K562 (cell line): ENCODE data around the gene IFNA5. TPM values are rescaled to one million over a fixed set of nuclear protein-coding genes. Genes with fewer than 3 reads are reported as not detected.

Source experiments
- ATAC-seq: fragments of 200-7000 bp; cut with Tn5 transposase; 3 replicates; pipeline ENCODE4 v1.9.1; 2020; ENCODE audit warnings: moderate library complexity
- BruUV-seq: library from RNA; stranded (reverse); fragments of 400-500 nt; replicated peaks from 2 replicates; lab custom pipeline; 2021; lab: Mats Ljungman, UMichigan
- CTCF ChIA-PET: fragments of 300-600 bp; formaldehyde crosslinking; extraction: SDS; loops from one replicate; lab custom pipeline; 2021; ENCODE audit warnings: low intra/inter-chr PET ratio; lab: Yijun Ruan, JAX
- POLR2A ChIA-PET: fragments of 300-600, 350-650 bp; sonication (Branson Sonifier 250); formaldehyde crosslinking; extraction: SDS; loops from one replicate; lab custom pipeline; 2021; ENCODE audit warnings: antibody characterized with exemption, inconsistent platforms; lab: Yijun Ruan, JAX
- DNase-seq, 4 experiments: peaks; one replicate each; pipeline versions ENCODE4 v3.0.0 to v3.0.0-alpha.2; 2011 to 2018; ENCODE audit warnings: low spot score in 3 of 4, mixed read lengths in 3 of 4; ENCODE audit errors: extremely low read depth in 1 of 4
- FAIRE-seq: peaks from 2 replicates; lab custom pipeline; 2011; peaks lifted over from hg19 to GRCh38; lab: Jason Lieb, UNC
- H2AFZ ChIP-seq: 2 replicates; pipeline ENCODE4 v1.6.0; 2011; ENCODE audit warnings: low read depth, low read length, control low read depth, inconsistent platforms
- H3K27ac ChIP-seq: fragments of 200-600 bp; 3 replicates; pipeline ENCODE4 v1.8.0; 2011; ENCODE audit warnings: low read depth, mild to moderate bottlenecking, control low read depth, inconsistent platforms, low read length, moderate library complexity, mixed read lengths; ENCODE audit errors: extremely low read depth
- H3K27me3 ChIP-seq, 2 experiments: fragments of 300-600 bp in 1 of 2; 2 replicates in 1 of 2; 3 replicates in 1 of 2; pipeline versions ENCODE4 v1.6.0 to v1.8.0; 2011; ENCODE audit warnings: inconsistent platforms in 2 of 2, low read length in 2 of 2, mild to moderate bottlenecking in 1 of 2, mixed read lengths in 1 of 2, moderate library complexity in 1 of 2; ENCODE audit not compliant: control insufficient read depth in 2 of 2, insufficient read depth in 2 of 2
- H3K36me3 ChIP-seq: fragments of 300-600 bp; 3 replicates; pipeline ENCODE4 v1.8.0; 2011; ENCODE audit warnings: mild to moderate bottlenecking, low read length, inconsistent platforms; ENCODE audit not compliant: control insufficient read depth, insufficient read depth
- H3K4me1 ChIP-seq, 2 experiments: fragments of 200-600 bp in 1 of 2; replicated peaks in 1 of 2; 2 replicates in 1 of 2; 3 replicates in 1 of 2; pipeline versions ENCODE4 v1.5.1 to v1.8.0; 2011; ENCODE audit warnings: inconsistent platforms in 2 of 2, low read length in 2 of 2, mild to moderate bottlenecking in 1 of 2, mixed read lengths in 1 of 2, moderate library complexity in 1 of 2; ENCODE audit not compliant: control insufficient read depth in 2 of 2, insufficient read depth in 2 of 2
- H3K4me2 ChIP-seq: 2 replicates; pipeline ENCODE4 v1.6.1; 2011; ENCODE audit warnings: low read length, control low read depth, inconsistent platforms, mixed read lengths; ENCODE audit not compliant: insufficient read depth
- H3K4me3 ChIP-seq: fragments of 200-600 bp; sonication (generic), shearing (Covaris generic); 2 replicates; pipeline ENCODE4 v1.5.1; 2016; ENCODE audit warnings: control low read depth, inconsistent platforms
- H3K79me2 ChIP-seq: fragments of 200-600 bp; 3 replicates; pipeline ENCODE4 v1.8.0; 2011; ENCODE audit warnings: low read length, inconsistent platforms; ENCODE audit not compliant: control insufficient read depth, insufficient read depth
- H3K9ac ChIP-seq, 2 experiments: 2 replicates each; pipeline versions ENCODE4 v1.6.0 to v1.6.1; 2011; ENCODE audit warnings: low read depth in 2 of 2, low read length in 2 of 2, control low read depth in 1 of 2, inconsistent platforms in 1 of 2, mild to moderate bottlenecking in 1 of 2, mixed read lengths in 1 of 2; ENCODE audit not compliant: insufficient read depth in 1 of 2
- H3K9me1 ChIP-seq: one replicate; pipeline ENCODE4 v1.6.0; 2011; ENCODE audit warnings: inconsistent platforms, mild to moderate bottlenecking, low read length, moderate library complexity; ENCODE audit not compliant: control insufficient read depth, insufficient read depth
- H3K9me3 ChIP-seq: replicated peaks from 2 replicates; pipeline ENCODE4 v1.5.1; 2011; ENCODE audit warnings: low read depth, low read length, inconsistent platforms; ENCODE audit not compliant: control insufficient read depth, insufficient read depth
- H4K20me1 ChIP-seq: replicated peaks from 2 replicates; pipeline ENCODE4 v1.6.1; 2011; ENCODE audit warnings: low read length, inconsistent platforms, mixed read lengths; ENCODE audit not compliant: control insufficient read depth, insufficient read depth
- CBX5 ChIP-seq: IDR thresholded peaks from 2 replicates; pipeline ENCODE4 v1.6.1; 2014; ENCODE audit warnings: low read depth, borderline replicate concordance
- NR2C2 ChIP-seq, 2 experiments: fragments of 200-800 bp in 1 of 2; sonication (Bioruptor generic) in 1 of 2; sonication (generic) in 1 of 2; formaldehyde crosslinking in 1 of 2; IDR thresholded peaks; 2 replicates each; pipeline versions ENCODE4 v1.6.1 to v1.8.0; 2016 to 2022; ENCODE audit warnings: mild to moderate bottlenecking in 1 of 2, missing compliant biosample characterization in 1 of 2, missing genetic modification characterization in 1 of 2, missing genetic modification reagents in 1 of 2
- RFX1 ChIP-seq: fragments of 450-650 bp; IDR thresholded peaks from 2 replicates; pipeline ENCODE4 v1.6.1; 2016; ENCODE audit warnings: mild to moderate bottlenecking, moderate library complexity
- TCFL5 ChIP-seq: fragments of 250-450 bp; sonication (Bioruptor Pico); conservative IDR thresholded peaks from 2 replicates; pipeline ENCODE4 v1.6.1; 2021; ENCODE audit warnings: mild to moderate bottlenecking, moderate library complexity, matching md5 sums
- ZFP30 ChIP-seq: fragments of 250-450 bp; sonication (Bioruptor Pico); IDR thresholded peaks from 2 replicates; pipeline ENCODE4 v1.8.0; 2022; ENCODE audit warnings: moderate library complexity, mild to moderate bottlenecking, inconsistent platforms, borderline replicate concordance
- ZNF253 ChIP-seq: fragments of 250-450 bp; sonication (Bioruptor Pico); conservative IDR thresholded peaks from 2 replicates; pipeline ENCODE4 v1.6.1; 2021; ENCODE audit warnings: mild to moderate bottlenecking
- ZNF408 ChIP-seq: fragments of 250-450 bp; sonication (Bioruptor Pico); IDR thresholded peaks from 2 replicates; pipeline ENCODE4 v1.4.0; 2020; ENCODE audit warnings: low read depth, mild to moderate bottlenecking, moderate library complexity
- WGBS: fragments of 100-300 bp; shearing (Covaris generic); methylation state at CpG from one replicate; pipeline ENCODE4 v1.1.6; 2016; ENCODE audit warnings: low coverage, mixed read lengths; ENCODE audit not compliant: insufficient coverage; ENCODE audit errors: missing lambda C conversion rate; 5-methylcytosine and 5-hydroxymethylcytosine counted together
- in situ Hi-C: fragments of 300-500 bp; cut with MboI; formaldehyde crosslinking; loops from 4 replicates; pipeline ENCODE4 v1.15.0; 2018; ENCODE audit warnings: inconsistent platforms, mixed read lengths
- intact Hi-C: fragments of 100-400 bp; cut with micrococcal nuclease; formaldehyde crosslinking; loops from 2 replicates; pipeline ENCODE4 v1.14.2; 2022
- polyA plus RNA-seq, 8 experiments: library from polyadenylated mRNA; depleted of rRNA in 4 of 8; stranded (reverse) in 5 of 8; unstranded in 3 of 8; fragments of >200 nt; fragmentation: Nextera tagmentation in 2 of 8; fragmentation: Illumina TruSeq in 1 of 8; extraction: Ambion mirVana in 2 of 8; extraction: Trizol in 1 of 8; gene quantifications; 2 replicates each; pipeline versions ENCODE4 v1.2.1 to v1.2.3, GENCODE V29; 2011 to 2014; ENCODE audit warnings: inconsistent platforms in 1 of 8, missing spikeins in 1 of 8
- total RNA-seq, 7 experiments: library from RNA; depleted of rRNA in 6 of 7; stranded (reverse); fragments of >200 nt in 6 of 7; fragmentation: Illumina TruSeq in 2 of 7; extraction: Trizol in 2 of 7; gene quantifications; 2 replicates each; pipeline versions ENCODE4 v1.2.1 to v1.2.3, GENCODE V29; 2011 to 2021; ENCODE audit warnings: low replicate concordance in 1 of 7
- TF ChIP-seq, protein P1 (sequence below): IDR thresholded peaks from 3 replicates; pipeline ENCODE4 v1.6.1; 2011; ENCODE audit warnings: borderline replicate concordance, mild to moderate bottlenecking; ENCODE audit not compliant: insufficient read length, insufficient read depth
- TF ChIP-seq, protein P2 (sequence below): fragments of 250-450 bp; sonication (Bioruptor Pico); IDR thresholded peaks from 2 replicates; pipeline ENCODE4 v1.5.0; 2021; ENCODE audit warnings: mild to moderate bottlenecking, moderate library complexity

IFNA5 gene
- total and polyA plus RNA-seq, 9 of the 15 experiments (the other 6 are each of a cell fraction or from before 2014, with no cell fraction given), result not detected

DNA sequence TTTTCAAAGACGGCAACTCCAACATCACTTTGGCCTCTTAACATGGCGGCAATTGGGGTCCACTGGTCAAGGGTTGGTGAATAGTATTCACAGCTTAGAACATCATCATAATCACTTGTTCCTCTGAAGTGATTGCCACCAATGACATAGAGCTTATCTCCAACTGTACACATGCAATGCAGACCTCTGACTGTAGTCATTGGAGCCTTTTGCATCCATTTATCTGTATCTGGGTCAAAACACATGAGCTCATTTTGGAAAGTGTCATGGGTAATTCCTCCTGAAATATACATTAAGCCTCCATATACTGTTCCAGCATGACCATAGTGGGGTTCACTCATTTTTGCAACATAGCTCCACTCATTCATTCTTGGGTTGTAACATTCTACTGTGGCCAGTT, 28.1 kb upstream of the IFNA5 start:
- no peaks in the 10 kb centered on the region for H3K9me1 ChIP-seq
- H3K9me3 ChIP-seq, result no peaks in the 10 kb centered on the region
- no peaks in the 10 kb centered on the region for H3K27me3 ChIP-seq
- ChIA-PET POLR2A (no interaction called here), CTCF (no interaction called here)
- H3K27ac ChIP-seq, result no peak overlapping the region
- WGBS, result no CpG with 5 or more reads among the region's 2 CpGs
- TF ChIP-seq, protein P1, sequence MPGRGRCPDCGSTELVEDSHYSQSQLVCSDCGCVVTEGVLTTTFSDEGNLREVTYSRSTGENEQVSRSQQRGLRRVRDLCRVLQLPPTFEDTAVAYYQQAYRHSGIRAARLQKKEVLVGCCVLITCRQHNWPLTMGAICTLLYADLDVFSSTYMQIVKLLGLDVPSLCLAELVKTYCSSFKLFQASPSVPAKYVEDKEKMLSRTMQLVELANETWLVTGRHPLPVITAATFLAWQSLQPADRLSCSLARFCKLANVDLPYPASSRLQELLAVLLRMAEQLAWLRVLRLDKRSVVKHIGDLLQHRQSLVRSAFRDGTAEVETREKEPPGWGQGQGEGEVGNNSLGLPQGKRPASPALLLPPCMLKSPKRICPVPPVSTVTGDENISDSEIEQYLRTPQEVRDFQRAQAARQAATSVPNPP, result no peak
- intact Hi-C loops, result no loop called here
- no peaks in the 10 kb centered on the region for H4K20me1 ChIP-seq
- in situ Hi-C loops, result no loop called here
- no peak overlapping the region for H3K4me3 ChIP-seq
- H3K4me1 ChIP-seq, result no peaks in the 10 kb centered on the region
- no peak for FAIRE-seq
- H3K79me2 ChIP-seq, result no peaks in the 10 kb centered on the region
- no peaks in the 10 kb centered on the region for H3K36me3 ChIP-seq
- no TSS peak for BruUV-seq
- no peak for ATAC-seq
- no peak overlapping the region for H3K4me2 ChIP-seq
- DNase-seq, result no peak
- no peak overlapping the region for H2AFZ ChIP-seq
- H3K9ac ChIP-seq, result no peak overlapping the region

DNA sequence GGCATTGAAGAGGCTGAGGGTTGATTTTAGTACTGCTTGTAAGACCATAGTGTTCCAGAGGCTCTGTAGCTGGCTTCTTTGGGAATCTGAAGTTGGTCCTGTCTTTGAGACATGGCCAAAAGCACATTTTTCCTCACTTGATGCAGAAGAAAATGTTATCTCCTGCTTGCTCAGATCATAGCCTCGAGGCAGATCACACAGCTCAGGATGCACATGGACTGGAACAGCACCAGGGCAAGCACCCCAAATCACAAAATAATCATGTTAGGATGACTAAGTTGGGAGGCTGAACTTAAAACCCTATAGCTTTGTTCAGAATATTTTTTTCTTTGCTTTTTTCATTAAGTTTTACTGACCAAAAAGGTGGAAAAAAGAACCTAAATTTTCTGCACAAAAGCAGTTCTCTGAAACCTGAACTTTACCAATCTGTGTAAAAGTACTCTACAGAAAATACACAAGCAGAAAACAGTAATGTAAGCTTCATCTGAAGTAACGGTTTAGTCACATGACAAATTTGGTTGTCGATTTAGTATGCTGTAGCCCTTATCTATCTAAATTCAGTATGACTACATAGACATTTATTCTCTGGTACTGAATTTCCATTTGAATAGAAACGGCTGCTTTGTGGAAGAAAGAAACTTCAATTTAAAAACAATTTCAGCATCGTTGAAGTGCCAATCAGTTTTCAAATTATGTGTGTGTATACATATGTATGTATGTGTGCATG, 26.7 kb upstream of the IFNA5 start:
- Histone ChIP-seq H2AFZ (no peak overlapping the region), H3K9me3 (no peaks in the 10 kb centered on the region), H4K20me1 (no peaks in the 10 kb centered on the region), H3K4me3 (no peak overlapping the region), H3K27ac (no peak overlapping the region), H3K36me3 (no peaks in the 10 kb centered on the region), H3K4me1 (no peaks in the 10 kb centered on the region), H3K27me3 (no peaks in the 10 kb centered on the region), H3K9ac (no peak overlapping the region), H3K79me2 (no peaks in the 10 kb centered on the region), H3K4me2 (no peak overlapping the region), H3K9me1 (no peaks in the 10 kb centered on the region)
- no peak for FAIRE-seq
- ATAC-seq, result no peak
- no peak for DNase-seq
- POLR2A ChIA-PET, result no interaction called here
- in situ Hi-C loops, result no loop called here
- WGBS, result no CpG with 5 or more reads among the region's 5 CpGs
- CTCF ChIA-PET, result no interaction called here
- BruUV-seq, result no TSS peak
- intact Hi-C loops, result no loop called here
- TF ChIP-seq CBX5 (no peak), NR2C2 (CRISPR knock-in tag; IDR thresholded peaks at IDR 0.05) (no peak), NR2C2 (tag; IDR thresholded peaks at IDR 0.05) (no peak), ZFP30 (no peak), ZNF253 (CRISPR knock-in tag) (no peak), ZNF408 (CRISPR knock-in tag) (no peak), TCFL5 (CRISPR knock-in tag) (no peak), RFX1 (no peak)
- TF ChIP-seq, protein P2, sequence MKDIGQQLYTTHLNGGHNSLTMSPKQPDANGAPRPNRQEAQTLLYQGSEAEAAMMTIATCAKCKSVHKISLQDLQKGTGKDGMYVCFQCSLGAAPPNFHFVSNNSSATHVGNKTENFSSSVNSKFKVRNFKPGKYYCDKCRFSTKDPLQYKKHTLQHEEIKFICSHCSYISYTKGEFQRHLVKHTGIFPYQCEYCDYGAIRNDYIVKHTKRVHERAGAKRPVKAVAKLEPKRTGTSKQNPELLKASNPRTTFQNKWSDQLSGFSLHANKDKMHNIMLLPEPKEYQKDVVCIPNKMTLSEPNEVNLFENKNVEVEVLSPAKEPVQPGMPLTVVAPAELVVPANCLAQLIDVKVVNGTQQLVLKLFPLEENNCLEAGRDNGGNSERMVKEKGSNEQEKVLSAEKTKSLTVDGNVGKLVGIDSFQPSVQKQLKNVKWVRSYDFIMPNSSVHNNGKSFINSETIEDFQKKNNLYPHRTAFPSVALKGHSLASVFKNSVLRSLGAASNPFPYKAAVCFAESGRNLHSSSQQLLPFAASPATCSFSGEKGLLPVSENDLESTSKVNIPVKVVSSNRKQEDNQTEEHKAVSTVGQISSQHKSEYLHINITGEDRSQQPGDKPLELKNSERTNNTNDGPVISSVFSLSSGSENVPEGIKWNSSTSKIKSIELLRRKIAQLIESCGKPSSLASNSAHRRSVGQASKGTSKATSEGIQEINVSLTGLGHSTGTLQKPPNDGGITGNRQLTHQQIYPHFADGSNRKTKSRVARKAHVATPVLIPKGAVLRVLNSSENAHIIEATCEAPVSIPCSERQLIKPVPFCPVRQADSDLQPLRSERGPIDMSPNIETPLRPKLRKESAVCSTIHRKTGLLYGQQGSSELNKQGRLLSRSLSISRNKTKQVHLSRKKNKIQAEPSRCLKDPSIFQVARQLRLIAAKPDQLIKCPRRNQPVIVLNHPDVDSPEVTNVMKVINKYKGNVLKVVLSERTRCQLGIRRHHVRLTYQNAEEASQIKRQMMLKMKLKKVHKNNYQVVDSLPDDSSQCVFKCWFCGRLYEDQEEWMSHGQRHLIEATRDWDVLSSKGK, result no peak
